ENCODE measurements around the gene PRDM16. TPM values are rescaled to one million over a fixed set of nuclear protein-coding genes. Genes with fewer than 3 reads are reported as not detected.

PRDM16 gene
- total and polyA plus RNA-seq, 2 of the 4 experiments (the other 2 are of a cell fraction): 0.02 TPM; not detected in 1

DNA sequence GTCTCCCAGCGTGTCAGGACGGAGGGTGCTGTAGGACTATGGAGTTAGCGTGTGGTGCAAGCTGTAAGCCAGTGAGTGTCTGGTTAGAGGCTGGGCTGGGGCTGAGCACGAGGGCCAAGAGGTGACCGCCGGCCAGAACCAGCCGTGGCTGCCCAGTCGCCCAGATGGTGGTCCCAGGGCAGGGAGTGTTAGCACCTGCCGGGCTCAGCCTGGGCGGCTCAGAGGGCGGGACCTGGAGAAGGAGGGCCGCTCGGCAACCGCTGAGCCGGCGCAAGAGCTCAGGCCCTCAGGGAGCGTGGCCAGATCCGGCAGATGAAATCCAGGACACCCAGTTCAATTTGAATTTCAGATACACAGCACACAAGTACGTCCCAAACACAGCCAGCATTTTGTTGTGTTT, 87.9 kb downstream of the PRDM16 start:
- no peak overlapping the region for H3K4me2 ChIP-seq (ENCODE audit: low read depth, low read length)
- H3K9me3 ChIP-seq (ENCODE audit: control insufficient read depth, insufficient read depth, low read length): peaks cover 7% of the 10 kb centered on the region; the same call in 1 of the 2 replicates
- H3K14ac ChIP-seq (replicated peaks; ENCODE audit: low read depth, low read length): no peak overlapping the region
- H2BK5ac ChIP-seq (ENCODE audit: low read depth, low read length, poor library complexity, severe bottlenecking): no peak overlapping the region
- in situ Hi-C loops (cut with MboI; ENCODE audit: low sequenced_read_pairs) (no loop called here), dilution Hi-C loops (cut with HindIII; ENCODE audit: low sequenced_read_pairs, unreplicated experiment) (no loop called here), intact Hi-C loops (cut with micrococcal nuclease) (no loop called here)
- no peak overlapping the region for H3K18ac ChIP-seq (ENCODE audit: low read depth, low read length)
- no peaks in the 10 kb centered on the region for H3K9me1 ChIP-seq (ENCODE audit: insufficient read depth, low read length)
- no peak overlapping the region for H3K4ac ChIP-seq (ENCODE audit: low read depth, low read length)
- no peak overlapping the region for H4K8ac ChIP-seq (ENCODE audit: low read depth in 2 of 2, low read length in 2 of 2)
- H3K23ac ChIP-seq (ENCODE audit: low read depth, low read length): no peak overlapping the region
- no peak overlapping the region for H2BK120ac ChIP-seq (ENCODE audit: low read depth, low read length)
- H2AK9ac ChIP-seq (replicated peaks; ENCODE audit: low read depth, low read length, poor library complexity): no peak overlapping the region
- no peak overlapping the region for H3K4me3 ChIP-seq (ENCODE audit: insufficient read depth, low read depth, low read length)
- H3K79me1 ChIP-seq (ENCODE audit: low read depth in 1 of 2, low read length in 2 of 2): no peaks in the 10 kb centered on the region
- no peak overlapping the region for H2AFZ ChIP-seq (replicated peaks; ENCODE audit: low read length, poor library complexity)
- no peaks in the 10 kb centered on the region for H3K36me3 ChIP-seq (ENCODE audit: control insufficient read depth, insufficient read depth, low read length)
- H4K5ac ChIP-seq (ENCODE audit: low read depth, low read length): no peak overlapping the region
- no peak for TF ChIP-seq MAZ (IDR thresholded peaks at IDR 0.05; ENCODE audit: borderline replicate concordance, low read depth, low read length)
- no peak for TF ChIP-seq RAD21 (IDR thresholded peaks at IDR 0.05; ENCODE audit: low read length)
- TF ChIP-seq RFX5 (IDR thresholded peaks at IDR 0.05; ENCODE audit: low read depth, low read length): no peak
- no peak for TF ChIP-seq MXI1 (IDR thresholded peaks at IDR 0.05; ENCODE audit: borderline replicate concordance, low read depth, low read length)
- TF ChIP-seq BHLHE40 (IDR thresholded peaks at IDR 0.05; ENCODE audit: low read depth, low read length): no peak
- TF ChIP-seq CEBPB (IDR thresholded peaks at IDR 0.05; ENCODE audit: low read depth, low read length): no peak
- TF ChIP-seq POLR2A (IDR thresholded peaks at IDR 0.05; ENCODE audit: low read depth, low read length): no peak
- TF ChIP-seq SMC3 (IDR thresholded peaks at IDR 0.05; ENCODE audit: low read depth, low read length): no peak
- TF ChIP-seq CHD1 (IDR thresholded peaks at IDR 0.05; ENCODE audit: low read depth, low read length): no peak
- TF ChIP-seq MAFK (IDR thresholded peaks at IDR 0.05; ENCODE audit: low read depth, low read length): no peak
- TF ChIP-seq, protein P1, sequence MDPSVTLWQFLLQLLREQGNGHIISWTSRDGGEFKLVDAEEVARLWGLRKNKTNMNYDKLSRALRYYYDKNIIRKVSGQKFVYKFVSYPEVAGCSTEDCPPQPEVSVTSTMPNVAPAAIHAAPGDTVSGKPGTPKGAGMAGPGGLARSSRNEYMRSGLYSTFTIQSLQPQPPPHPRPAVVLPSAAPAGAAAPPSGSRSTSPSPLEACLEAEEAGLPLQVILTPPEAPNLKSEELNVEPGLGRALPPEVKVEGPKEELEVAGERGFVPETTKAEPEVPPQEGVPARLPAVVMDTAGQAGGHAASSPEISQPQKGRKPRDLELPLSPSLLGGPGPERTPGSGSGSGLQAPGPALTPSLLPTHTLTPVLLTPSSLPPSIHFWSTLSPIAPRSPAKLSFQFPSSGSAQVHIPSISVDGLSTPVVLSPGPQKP (IDR thresholded peaks at IDR 0.05; ENCODE audit: borderline replicate concordance, low read depth, low read length): no peak
- TF ChIP-seq, protein P2, sequence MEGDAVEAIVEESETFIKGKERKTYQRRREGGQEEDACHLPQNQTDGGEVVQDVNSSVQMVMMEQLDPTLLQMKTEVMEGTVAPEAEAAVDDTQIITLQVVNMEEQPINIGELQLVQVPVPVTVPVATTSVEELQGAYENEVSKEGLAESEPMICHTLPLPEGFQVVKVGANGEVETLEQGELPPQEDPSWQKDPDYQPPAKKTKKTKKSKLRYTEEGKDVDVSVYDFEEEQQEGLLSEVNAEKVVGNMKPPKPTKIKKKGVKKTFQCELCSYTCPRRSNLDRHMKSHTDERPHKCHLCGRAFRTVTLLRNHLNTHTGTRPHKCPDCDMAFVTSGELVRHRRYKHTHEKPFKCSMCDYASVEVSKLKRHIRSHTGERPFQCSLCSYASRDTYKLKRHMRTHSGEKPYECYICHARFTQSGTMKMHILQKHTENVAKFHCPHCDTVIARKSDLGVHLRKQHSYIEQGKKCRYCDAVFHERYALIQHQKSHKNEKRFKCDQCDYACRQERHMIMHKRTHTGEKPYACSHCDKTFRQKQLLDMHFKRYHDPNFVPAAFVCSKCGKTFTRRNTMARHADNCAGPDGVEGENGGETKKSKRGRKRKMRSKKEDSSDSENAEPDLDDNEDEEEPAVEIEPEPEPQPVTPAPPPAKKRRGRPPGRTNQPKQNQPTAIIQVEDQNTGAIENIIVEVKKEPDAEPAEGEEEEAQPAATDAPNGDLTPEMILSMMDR (conservative IDR thresholded peaks at IDR 0.05; ENCODE audit: low read depth, low read length): no peak
- TF ChIP-seq, protein P3, sequence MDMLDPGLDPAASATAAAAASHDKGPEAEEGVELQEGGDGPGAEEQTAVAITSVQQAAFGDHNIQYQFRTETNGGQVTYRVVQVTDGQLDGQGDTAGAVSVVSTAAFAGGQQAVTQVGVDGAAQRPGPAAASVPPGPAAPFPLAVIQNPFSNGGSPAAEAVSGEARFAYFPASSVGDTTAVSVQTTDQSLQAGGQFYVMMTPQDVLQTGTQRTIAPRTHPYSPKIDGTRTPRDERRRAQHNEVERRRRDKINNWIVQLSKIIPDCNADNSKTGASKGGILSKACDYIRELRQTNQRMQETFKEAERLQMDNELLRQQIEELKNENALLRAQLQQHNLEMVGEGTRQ (IDR thresholded peaks at IDR 0.05; ENCODE audit: low read depth, low read length): no peak
- no peak for TF ChIP-seq RCOR1 (IDR thresholded peaks at IDR 0.05; ENCODE audit: insufficient replicate concordance, low read length)
- TF ChIP-seq NFE2L2 (IDR thresholded peaks at IDR 0.05; ENCODE audit: low read depth, low read length): no peak
- TF ChIP-seq FOS (IDR thresholded peaks at IDR 0.05; ENCODE audit: low read depth, low read length): no peak
- no peak overlapping the region for H3K9ac ChIP-seq (ENCODE audit: low read depth, low read length)
- no peak overlapping the region for H3K27ac ChIP-seq (ENCODE audit: insufficient read depth, low read length)
- H4K20me1 ChIP-seq (ENCODE audit: insufficient read depth, low read length): no peaks in the 10 kb centered on the region
- ChIA-PET CTCF (no interaction called here), POLR2A (ENCODE audit: unreplicated experiment) (no interaction called here)
- ATAC-seq (ENCODE audit: low read depth): no peak
- no TSS peak for BruUV-seq (replicated peaks)
- H3K4me1 ChIP-seq (ENCODE audit: control insufficient read depth, insufficient read depth, low read length): no peaks in the 10 kb centered on the region
- H2BK20ac ChIP-seq (ENCODE audit: low read depth, low read length): no peak overlapping the region
- no peak overlapping the region for H4K91ac ChIP-seq (ENCODE audit: insufficient read depth, low read depth, low read length)
- DNase-seq: no peak
- no peak overlapping the region for H2BK15ac ChIP-seq (ENCODE audit: low read depth, low read length)
- H2AK5ac ChIP-seq (ENCODE audit: low read depth, low read length): no peak overlapping the region
- no peak overlapping the region for H3K56ac ChIP-seq (ENCODE audit: extremely low read depth, insufficient read depth, low read length)
- WGBS, 2 experiments (ENCODE audit: extremely low coverage in 2 of 2, insufficient read length in 1 of 2): 66% methylated on average over 7 of the region's 19 CpGs; no CpG with 5 or more reads in 1 of the 2 experiments
- H3K27me3 ChIP-seq (ENCODE audit: control insufficient read depth, insufficient read depth, low read length): no peaks in the 10 kb centered on the region
